Kidney tubule cell (primary cell): ENCODE measurements around the gene KLRF1.

Experiments
- DNase-seq: peaks from one replicate; pipeline ENCODE4 v3.0.0-alpha.2; 2018; ENCODE audit warnings: low spot score

The KLRF1 gene, protein sequence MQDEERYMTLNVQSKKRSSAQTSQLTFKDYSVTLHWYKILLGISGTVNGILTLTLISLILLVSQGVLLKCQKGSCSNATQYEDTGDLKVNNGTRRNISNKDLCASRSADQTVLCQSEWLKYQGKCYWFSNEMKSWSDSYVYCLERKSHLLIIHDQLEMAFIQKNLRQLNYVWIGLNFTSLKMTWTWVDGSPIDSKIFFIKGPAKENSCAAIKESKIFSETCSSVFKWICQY

DNA sequence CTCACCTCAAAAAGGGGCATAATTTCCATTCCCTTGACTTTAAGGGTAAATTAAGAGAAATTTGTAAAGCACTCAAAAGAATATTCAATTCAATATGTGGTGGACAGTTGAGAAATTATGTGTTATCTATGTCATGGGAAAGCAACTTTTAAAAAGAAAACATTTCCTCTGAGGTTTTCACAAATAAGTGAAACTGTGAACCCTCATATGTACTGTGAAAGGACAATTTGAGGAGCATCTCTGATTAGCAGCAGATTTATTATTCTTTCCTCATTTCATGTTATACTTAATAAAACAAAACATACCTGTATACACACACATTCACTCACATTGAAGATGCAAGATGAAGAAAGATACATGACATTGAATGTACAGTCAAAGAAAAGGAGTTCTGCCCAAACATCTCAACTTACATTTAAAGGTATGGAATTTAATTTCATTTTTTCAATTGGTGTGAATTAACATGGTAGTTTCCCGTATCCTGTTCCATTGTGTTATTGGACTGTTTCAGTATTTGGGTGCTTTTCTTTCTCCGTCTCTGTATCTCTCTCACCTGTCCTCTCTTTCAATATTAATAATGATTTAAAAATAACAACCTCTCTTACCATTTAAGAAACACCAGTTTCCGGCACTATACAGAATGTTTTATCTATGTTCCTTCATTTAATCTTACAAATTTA lies at the start of gene KLRF1:
Gene KLRF1 (plus strand): TSS at position 273 of the 680 bp plus-strand sequence. CDS start 64 bp downstream, at position 337.
- no peak for DNase-seq

DNA sequence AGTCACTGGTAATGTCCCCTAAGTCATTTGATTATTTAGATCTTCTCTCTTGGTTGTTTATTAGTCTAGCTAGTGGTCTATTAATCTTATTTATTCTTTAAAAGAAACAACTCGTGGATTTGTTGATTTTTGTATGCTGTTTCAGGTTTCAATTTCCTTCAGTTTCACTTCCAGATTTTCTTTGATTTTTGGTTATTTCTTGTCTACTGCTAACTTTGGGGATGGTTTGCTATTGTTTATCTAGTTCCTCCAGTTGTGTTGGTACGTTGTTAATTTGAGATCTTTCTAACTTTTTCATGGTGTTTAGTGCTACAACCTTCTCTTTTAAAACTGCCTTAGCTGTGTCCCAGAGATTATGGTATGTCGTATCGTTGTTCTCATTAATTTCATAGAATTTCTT lies 48.1 kb upstream of the KLRF1 start:
- DNase-seq, result no peak

DNA sequence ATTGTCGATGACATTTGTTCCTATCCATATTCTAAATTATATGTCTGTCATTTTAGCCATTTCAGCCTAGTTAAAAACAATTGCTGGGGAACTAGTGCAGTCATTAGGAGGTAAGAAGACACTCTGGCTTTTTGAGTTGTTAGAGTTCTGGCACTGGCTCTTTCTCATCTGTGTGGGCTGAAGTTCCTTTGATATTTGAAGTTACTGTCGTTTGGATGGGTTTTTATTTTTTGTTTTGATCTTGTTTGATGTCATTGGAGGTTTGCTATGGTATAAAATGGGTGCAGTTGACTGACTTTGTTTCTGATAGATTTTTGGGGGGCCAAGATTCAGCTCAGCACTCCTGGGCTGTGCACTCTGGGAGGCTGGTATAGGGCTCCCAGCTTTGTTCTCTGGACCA lies 45.9 kb upstream of the KLRF1 start:
- no peak for DNase-seq

DNA sequence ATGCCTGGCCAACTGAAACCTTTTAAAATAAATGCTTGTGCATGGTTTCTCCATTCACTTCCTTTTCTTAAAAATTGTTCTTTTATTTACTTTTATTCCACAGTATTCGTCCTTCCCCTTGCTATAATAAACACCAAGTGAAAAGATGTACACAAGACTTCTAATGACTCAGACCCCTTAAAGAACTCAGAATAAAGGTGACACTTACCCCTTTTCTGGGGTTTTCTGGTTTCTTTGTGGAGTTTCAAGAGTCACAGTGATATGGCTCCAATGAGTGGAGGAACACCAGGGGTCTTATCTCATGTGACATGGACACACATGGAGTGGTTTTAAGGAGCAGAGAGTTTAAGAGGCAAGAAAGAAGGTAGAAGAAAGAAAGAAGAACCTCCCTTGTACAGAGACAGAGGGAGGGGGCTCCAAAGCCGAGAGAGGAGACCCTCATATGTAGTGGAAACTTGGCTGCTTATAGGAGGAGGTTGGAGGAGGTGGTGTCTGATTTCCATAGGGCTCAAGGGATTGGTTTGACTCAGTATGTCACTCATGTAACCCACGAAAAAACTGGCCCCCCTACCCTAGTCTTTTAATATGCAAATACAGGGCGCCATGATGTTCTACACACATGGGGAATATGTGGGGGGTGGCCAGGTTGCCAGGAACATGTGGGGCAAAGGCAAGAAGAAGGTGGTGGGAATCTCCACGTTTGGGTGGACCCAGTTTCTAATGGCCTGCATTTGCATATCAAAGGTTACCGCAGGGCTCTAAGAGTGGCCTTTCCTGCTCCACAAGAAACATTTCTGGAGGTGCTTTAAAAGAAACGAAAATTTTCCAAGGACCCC lies 44.5 kb upstream of the KLRF1 start:
- no peak for DNase-seq

DNA sequence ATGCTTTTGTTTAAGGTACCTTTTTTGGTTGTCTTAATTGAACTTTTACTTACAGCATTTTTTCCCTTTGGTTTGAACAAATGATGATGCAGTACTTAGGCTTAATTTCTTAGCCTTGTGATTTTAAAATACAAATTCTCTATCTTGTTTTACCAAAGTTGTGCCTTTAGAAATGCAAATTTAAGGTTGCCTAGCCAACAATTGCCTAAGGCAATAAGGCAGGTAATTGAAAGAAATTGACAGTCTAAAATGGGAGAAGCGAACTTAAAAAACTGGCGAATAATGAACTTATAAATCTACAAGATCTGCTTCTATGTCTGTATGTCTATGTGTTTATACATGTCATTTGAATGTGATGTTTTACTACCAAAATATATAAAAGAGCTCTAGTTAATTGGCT lies 43.0 kb upstream of the KLRF1 start:
- no peak for DNase-seq

DNA sequence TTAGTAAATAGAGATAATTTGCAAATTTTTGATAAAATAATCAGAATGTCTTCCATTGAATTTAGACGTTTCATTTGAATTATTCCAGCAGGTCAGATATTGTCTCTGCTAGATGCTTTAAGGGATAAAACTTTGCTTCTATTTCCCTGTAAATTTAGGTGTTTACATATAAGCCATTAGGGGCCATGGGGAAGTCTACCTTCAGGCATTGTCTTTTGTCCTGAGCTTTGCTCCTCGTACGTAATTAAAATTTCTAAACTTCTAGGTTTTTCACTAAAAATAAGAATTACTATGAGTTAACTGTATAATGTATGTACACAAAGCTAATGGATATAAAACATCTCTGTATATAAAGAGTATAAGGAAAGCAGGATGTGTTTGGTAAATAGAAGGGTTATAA lies 42.5 kb upstream of the KLRF1 start:
- no peak for DNase-seq

DNA sequence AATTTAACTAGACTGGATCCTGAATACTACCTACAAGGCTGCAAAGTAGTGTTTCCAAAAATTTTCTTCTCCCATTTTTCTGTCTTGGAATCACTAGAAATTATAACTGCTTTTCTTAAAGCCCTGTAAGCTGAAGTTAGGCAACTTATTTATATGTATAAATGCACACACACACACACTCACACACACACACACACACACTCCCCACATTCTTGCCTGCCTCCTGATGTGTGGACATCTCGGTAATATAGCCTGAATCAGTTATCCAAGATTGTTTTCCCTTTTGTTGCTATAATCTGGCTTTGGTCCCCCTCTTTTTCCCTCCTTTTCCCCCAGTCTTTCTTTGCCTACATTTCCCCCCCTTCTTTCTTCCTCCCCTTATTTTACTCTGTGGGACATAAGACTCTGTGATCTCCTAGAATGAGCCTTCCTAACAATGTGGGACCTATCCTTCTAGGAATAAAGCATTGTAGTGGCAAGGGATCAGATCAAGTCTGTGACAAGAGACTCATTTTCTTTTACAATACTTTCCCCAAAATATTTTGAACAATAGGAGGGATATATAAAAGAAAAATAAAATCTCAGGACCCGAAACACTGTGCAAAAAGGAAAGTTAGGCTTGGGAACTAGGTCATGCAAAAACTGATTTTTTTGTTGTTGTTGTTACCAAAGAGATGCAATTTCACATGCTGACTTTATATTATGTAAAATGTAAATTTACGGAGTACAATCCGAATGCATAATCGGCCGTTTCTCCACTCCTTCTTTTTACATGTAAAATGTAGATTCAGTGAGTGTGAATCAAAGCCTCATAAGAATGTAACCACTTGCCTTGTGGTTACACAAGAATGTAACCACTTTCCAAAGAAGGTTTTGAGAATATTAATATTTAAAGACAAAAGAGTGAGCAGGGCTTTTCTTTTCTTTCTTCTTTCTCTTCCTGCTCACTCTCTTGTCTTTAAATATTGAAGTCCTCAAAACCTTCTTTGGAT lies 40.3 kb upstream of the KLRF1 start:
- DNase-seq, result peak; percentile 13

DNA sequence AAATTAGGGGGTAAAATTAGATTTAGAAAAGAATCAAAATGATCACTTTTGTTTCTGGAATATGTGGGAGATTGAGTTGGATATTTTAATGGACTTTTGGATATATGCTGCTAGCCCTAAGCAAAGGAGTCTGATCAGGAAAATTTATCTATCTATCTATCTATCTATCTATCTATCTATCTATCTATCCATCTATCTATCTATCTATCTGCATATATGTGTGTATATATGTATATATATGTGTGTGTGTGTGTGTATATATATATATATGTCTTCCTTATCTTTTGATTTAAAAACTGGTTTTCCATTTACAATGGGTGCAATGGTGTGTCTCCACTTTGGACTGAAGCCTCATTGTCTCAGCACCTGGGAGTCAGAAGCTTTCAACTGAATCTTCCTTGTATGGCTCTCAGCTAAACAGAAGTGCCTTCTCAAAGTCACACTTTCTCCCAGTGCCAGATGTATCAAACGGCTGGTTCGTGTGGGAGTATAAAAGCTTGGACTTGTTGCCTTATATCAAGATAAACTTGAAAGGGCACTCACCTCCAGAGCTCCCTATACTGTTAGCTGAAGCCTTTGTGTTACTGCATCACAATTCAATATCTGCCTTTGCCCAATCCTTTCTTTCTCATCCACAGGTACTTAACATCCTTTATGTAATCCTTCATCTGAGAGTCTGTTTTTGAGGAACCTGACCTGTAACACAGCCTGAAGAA lies 34.9 kb upstream of the KLRF1 start:
- no peak for DNase-seq

DNA sequence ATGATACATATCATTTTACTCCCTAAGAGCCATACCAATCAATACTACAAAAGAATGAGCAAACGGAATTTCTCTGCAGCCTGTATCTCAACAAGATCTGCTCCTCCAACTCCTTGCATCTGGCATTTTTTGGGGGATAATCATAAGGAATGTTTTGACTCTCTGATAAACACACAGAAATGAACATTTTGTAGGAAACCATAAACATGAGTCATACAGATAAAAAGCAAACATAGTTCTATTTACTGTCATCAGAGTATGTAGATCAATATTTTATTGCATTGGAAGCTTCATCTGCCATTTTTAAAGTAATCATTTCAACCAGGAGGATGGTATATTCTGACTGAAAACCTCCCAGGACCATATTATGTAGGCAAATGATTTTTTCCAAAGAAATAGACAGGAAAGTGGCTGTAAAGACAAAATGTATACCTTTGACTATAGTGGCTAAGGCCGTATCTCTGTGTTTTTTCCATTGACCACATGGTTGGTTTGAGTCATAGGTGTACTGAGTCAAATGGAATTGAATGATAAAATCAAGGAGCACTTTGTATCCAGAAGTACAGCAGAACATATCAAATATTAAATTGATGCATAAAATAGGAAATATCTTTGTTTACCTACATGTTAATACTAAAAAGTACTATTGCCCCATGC lies 34.2 kb upstream of the KLRF1 start:
- no peak for DNase-seq

DNA sequence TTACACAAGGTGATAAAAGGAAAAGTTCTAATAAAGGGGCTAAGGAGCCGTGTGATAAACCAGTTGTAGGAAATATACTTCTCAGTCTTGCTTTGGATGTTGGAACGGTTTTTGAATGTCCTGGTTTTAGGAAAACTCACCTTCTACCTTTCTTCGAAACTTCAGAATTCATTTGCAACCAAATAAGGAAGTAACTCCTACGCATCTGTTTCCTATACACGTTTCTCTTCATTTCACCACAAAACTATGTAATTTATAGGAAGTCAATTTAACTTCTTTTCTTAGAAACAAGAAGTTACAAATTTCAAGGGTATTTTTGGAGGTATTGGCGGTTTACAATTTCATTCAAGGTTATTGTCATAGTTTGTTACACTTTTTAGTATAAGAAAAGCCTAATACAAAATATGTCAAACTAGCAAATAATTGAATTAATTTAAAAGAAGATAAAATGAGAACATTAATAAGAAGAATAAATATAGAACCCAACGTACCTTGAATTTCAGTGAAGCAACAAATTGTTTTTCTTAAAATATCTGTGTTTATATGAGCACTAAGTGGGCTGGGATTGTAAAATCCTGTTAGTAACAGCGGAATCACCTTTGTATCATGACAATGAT lies 33.4 kb upstream of the KLRF1 start:
- DNase-seq, result no peak

DNA sequence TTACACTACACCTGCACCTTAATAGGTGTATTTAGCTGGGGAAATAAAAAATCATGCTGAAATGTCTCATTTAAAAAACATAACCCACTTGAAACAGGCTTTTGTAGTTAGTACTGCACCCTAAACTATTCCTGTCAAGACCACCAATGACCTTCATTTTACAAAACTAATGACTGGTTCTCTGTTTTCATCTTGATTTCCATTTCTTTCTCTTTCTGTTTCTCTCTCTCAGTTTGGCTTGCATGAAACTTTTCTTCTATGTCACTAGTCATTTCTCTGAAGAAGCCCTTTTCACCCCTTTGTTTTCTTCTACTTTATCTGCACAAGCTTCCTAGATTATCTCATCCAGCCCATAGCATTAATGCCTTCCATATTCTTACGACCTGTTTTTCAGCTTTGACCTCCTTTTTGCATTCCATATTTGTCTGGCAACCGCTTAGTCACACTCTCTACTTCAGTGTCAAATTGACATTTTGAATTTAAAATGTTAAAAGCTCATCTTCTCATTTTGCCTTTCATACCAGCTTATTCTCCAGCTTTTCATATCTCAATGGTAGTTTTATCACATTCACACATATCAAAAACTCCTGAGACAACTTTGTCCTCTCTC lies 32.7 kb upstream of the KLRF1 start:
- no peak for DNase-seq

DNA sequence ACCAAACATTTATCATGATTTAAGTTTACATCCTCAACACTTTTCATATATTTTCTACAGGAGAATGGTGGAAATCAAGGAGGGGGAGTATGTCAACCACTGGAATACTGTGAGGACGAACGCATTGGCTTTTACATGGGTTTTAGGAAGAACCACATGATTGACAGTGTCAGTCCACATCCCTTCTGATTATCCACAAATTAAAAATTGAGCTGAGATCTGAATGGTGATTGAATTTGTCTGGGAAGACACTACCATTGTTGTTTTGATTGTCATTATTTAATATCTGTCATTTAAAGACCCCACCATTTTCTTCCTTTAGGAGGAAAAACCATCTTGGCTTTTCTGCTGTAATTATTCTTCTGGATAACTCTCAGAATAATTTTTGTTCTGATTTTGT lies 31.3 kb upstream of the KLRF1 start:
- no peak for DNase-seq

DNA sequence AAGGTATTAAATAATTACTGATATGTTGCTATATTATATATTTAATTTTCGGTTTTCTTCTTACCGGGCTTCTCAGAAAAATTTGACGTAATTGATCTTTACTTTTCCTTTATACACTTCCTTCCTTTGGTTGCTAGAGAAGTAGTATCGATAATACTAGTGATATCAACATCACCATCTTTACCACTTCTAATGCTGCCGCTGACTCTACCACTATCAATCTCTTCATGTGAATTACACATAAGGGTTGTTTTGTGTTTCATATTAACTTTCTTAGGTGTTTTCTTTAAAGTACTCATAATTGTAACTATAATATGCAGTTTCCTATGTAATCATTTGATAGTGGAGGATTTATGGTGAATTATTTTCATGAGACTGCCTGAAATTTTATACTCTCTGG lies 30.9 kb upstream of the KLRF1 start:
- DNase-seq, result no peak

DNA sequence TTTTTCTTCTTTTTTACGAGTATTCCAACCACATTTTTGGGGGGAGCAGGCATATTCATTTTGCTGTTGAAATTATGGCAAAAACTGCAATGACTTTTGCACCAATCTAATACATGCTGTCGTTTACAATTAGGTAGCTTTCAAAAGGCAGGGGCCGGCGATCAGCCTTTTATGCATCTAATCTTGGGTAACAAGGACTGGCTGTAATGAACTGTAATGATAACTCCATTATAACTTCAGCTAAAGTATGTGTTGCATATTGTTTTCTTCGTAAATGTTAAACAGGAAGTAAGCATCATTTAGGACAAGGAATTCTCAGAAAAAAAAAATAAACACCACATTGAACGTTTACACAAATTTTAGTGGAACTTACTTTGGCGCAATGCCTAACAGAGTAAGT lies 30.3 kb upstream of the KLRF1 start:
- DNase-seq, result no peak

DNA sequence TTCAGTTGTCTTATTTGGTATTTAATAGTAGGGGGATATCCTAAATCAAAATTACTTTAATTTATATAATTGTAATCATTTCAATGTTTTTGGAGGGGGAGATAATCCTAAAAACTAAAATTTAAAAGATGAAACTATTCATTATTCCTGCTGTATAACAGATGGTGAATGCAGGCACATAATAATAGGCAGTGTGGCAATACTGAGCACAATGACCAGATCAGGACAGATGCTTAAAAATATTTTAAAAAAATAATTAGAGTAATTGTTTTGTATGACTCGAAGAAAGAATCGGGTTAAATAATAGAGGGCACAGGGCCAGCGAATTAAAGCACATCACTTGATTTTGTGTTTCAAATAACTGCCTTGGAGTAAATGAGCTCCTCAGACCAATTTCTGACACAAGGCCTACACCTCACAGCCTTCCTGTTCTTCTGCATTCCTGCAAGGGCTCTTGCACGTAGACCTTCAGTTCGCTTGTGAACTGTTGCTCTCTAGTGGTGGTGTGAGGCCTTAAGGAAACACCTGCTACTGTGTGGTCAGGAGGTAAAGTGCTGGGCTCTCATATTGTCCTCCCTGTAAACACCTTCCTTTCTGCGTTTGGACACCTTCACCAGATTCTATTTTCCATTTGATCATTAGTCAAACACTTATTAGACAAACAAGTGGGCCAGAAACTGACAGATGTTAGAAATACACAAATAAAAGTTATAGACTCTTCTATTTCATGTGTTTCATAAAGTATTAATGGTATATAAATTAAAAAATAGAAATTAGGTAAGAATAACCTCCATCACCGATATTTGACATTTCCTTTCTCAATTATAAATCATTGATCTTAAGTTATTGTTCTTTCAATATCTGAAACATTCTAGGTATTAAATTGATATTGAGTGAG lies 29.3 kb upstream of the KLRF1 start:
- peak; percentile 84 for DNase-seq

DNA sequence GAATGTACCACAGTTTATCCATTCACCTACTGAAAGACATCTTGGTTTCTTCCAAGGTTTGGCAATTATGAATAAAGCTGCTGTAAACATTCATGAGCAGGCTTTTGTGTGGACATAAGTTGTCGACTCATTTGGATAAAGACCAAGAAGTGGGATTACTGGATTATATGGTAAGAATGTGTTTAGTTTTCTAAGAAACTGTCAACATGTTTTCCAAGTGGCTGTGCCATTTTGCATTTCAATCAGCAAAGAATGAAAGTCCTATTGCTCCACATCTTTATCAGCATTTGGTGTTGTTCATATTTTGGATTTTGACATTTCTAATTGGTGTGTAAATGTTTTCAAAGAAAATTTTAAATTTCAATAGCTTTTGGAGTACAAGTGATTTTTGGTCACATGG lies 27.3 kb upstream of the KLRF1 start:
- no peak for DNase-seq

DNA sequence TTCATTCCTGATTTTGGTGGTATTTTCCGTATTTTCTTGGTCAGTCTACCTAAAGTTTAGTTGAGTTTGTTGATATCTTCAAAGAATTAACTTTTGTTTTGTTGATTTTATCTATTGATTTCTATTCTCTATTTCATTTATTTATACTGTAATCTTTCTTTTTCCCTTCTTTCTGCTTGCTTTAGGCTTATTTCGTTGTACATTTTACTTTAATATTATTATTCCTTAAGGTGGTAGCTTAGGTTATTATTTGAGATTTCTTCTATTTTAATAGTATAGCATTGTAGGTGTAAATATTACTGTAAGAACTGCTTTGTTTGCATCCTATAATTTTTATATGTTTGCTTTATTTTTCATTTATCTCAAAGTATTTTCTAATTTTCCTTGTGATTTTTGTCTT lies 21.4 kb upstream of the KLRF1 start:
- DNase-seq, result no peak

DNA sequence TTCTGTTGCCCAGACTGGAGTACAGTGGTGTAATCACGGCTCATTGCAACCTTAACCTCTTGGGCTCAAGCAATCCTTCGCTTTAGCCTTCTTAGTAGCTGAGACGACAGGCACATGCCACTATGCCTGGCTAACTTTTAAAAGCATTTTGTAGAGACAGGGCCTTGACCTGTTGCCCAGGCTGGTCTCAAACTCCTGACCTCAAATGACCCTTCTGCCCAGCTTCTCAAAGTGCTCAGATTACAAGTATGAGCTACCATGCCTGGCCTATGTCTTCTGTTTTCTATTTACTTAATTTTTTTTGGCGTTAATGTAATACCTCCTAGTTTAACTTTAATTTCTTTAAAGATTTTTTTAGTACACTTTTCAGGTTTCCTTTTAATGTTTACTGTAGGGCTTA lies 20.6 kb upstream of the KLRF1 start:
- no peak for DNase-seq

DNA sequence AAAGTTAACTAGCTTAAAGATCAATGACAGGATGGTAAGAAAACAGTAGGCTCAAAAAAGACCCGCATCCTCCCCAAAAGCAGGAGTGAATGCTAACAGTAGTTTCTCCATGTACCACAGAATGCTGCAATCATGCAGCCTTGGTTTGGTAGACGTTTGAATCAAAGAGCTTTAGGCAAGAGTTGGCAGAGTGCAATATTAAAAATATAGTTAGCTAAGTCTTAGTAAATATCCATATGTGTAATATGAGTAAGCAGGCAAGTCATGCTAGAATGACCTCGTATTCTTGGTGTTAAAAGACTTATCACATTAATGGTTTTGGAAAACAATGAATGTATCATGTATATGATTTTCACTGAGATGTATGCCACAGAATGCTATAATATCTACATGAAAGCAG lies 18.8 kb upstream of the KLRF1 start:
- no peak for DNase-seq
